ENCODE results near the gene MFAP1.
"Not testable (repeated sequence)": the region's sequence is repeated elsewhere in the genome, so short reads cannot be mapped to it uniquely, and the experiment has no call there.

The MFAP1 gene

DNA sequence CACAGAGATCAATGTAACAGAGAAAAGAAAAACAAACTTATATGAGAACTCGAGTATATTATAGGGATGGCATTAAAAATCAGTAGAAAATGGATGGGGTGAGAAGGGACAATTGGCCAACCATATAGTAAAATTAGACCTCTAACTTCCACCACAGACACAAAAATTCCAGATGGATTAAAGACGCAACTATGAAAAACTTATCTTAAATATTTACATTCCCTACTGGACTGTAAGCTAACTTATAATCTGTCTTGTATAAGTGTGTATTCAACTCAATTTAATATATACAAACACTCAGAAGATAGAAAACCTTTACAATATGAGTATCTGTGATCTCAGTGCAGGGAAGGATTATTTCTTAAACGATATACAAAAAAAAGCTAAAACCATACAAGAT is 3.0 kb downstream of the MFAP1 start:
- DNase-seq: no peak

DNA sequence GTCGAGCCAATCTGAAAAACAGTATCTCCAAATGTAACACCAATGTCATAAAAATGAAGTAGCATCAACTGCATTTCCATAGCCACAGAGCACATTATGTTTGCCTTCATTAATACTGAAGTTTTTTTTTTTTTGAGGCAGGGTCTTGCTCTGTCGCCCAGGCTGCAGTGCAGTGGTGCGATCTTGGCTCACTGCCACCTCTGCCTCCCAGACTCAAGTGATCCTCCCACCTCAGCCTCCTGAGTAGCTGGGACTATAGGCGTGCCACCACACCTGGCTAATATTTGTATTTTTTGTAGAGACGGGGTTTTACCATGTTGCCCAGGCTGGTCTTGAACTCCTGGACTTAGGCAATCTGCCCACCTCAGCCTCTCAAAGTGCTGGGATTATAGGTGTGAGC is 9.4 kb downstream of the MFAP1 start:
- not testable (repeated sequence) for DNase-seq

DNA sequence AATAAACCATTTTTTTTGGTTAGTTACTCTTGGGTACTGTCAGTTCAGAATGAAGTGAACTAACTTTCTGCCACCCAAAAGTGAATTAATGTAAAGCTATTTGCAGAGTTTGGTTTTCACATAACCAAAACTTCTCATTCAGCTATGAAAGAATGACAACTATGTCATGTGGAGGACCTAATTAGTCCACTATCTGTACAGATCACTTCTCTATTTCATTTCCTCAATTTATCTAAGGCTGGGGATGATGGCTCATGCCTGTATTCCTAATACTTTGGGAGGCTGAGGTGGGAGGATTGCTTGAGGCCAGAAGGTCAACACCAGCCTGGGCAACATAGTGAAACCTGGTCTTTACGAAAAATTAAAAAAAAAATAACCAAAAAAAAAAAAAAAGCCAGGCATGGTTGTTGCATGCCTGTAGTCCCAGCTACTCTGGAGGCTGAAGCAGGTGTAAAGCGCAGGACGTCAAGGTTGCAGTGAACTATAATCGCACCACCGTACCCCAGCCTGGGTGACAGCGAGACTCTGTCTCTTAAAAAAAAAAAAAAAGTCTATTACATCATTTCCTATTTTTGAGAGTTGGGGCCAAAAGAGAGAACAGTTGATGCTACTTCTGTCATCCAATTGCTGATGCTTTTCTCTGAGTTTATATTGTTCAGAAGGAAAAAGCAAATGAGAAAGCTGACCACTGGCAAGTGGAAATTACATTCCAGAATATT is 15.4 kb downstream of the MFAP1 start:
- no peak for DNase-seq

DNA sequence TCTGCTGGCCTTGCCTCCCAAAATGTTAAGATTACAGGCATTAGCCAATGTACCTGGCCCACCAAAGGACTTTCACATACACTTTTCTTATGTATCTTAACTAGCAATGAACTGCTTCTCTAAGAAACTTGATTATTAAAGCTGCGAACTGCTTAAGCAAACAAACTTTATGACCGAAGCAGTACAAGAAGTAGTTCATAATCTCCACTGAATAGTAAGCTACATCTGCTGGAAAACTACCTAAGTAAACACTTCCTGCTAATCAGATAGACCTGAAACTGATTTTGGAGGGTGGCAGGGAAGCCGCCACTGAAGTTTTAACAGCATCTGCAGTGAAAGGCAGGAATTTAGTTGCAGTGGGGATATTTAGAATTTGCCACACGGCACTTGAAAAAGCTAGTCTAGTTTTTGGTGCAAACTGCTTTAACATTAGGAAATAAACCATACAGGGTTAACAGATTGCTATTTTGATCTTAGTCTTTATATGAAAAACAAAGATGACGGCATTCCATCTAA is 16.0 kb downstream of the MFAP1 start:
- DNase-seq: no peak

DNA sequence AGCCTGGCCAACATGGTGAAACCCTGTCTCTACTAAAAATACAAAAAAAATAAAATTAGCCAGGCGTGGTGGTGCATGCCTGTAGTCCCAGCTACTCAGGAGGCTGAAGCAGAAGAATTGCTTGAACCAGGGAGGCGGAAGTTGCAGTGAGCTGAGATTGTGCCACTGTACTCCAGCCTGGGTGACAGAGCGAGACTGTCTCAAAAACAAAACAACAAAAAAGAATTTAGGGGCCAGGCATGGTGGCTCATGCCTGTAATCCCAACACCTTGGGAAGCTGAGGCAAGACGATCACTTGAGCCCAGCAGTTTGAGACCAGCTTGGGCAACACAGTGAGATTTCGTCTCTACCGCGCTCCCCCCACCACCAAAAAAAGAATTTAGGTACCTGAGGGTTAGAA is 21.8 kb downstream of the MFAP1 start:
- DNase-seq: not testable (repeated sequence)

DNA sequence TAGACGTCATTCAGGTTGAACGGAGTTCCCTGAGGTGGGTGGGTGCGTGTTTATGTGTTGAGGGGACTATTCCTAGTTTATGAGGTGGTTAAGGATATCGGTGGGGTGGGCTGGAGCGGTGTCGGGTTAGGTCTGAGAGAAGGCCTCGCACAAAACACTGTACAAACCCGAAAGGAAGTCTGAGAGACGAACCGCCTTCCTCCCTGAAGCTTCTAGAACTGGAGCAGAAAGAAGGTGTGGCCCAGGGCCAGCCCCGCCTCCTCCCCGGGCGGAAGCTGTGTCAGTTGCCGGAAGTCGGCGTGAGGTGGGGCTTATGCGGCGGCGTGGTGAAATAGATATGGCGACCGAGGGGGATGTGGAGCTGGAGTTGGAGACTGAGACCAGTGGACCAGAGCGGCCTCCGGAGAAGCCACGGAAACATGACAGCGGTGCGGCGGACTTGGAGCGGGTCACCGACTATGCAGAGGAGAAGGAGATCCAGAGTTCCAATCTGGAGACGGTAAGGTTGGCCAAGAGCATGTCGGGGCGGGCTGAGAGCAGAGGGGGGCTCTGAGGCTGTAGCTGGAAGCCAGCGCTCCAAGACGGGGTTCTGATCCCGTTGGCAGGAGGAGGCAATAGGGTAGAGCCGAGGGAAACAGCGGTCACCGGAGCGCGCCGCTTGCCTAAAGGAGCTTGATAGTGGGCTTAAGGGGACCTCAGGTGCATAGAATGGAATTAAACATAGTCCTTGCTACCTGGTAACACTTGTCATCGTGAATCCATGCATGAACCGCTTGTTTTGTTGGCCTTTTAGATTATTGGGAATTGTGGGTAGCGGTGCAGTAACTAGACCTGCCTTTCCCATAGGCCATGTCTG is 24.0 kb downstream of the MFAP1 start, which contains the start of gene HYPK:
Gene HYPK (plus strand): TSS at position 314 of the 856 bp plus-strand sequence. CDS start 24 bp downstream, at position 338.
- DNase-seq: peak; percentile 94

DNA sequence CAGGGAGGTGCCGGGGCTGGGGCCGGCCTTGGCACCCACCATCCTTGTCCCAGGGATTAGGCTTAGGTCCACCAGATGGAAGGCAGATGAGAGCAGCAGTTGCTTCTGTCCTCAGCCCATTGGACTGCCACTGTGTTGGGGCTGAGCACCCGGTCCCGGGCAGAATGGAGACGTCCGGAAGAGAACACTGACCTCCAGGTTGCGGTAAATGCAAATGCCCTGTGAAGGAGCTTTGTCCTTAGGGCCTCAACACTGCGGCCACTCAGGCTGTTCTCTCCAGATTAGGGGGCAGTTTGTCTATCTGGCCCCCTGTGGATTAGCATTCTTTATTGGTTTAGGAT is 24.6 kb downstream of the MFAP1 start, which contains the start of gene SERINC4:
Gene SERINC4 (minus strand): TSS at position 276 of the 341 bp plus-strand sequence. CDS start 234 bp downstream, at position 42.
- no peak for DNase-seq

DNA sequence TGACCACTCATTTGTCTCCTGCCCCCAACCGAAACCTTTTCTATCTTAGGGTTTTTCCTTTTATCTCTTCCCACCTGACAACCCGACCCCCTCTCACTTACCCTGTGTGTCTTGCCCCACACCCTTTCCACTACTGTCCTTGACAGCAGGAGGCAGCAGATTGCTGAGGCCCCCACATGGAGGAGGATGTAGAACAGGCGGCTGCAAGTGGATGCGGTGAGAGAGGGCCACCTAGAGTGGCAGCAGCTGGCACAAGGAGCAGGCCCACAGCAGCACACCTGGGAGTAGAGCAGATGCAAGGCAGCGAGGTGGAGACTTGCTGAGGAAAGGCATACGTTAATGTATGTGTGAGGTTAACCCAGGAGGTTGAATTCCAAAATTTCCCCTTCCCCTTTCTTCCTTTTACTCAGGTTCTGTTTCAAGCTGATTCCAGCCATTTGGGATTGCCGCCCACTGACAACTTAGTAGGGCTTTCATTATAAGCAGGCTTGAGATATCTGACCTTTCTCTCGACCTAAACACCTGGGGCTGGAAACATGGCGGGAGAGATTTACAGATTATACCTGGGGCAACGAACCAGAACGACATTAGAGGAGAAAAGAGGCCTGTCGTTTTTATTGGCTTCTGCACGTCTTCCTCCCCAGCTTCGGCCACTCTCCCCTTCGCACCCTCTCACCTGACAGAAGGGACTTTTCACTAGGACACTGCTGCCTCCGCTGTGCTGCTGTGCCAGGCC is 25.1 kb downstream of the MFAP1 start:
- no peak for DNase-seq

DNA sequence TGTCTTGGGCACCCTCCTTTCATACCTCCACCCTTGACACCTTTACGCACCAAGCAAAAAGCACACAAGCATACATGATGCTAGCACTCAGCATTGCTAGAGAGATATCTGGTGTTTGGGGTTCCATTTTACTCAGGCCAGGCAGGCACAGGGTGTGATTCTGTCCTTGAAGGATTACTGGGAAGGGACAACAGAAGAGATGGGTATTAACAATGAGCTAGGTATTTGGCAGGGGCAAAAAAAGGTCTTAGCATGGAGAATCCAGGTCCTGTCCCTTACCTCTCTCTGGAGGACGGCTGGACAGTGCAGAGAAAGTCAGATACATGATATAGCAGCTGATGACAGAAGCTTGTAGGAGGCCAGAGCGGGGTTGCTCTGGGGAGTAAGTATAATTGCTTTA is 27.9 kb downstream of the MFAP1 start:
- DNase-seq: no peak

DNA sequence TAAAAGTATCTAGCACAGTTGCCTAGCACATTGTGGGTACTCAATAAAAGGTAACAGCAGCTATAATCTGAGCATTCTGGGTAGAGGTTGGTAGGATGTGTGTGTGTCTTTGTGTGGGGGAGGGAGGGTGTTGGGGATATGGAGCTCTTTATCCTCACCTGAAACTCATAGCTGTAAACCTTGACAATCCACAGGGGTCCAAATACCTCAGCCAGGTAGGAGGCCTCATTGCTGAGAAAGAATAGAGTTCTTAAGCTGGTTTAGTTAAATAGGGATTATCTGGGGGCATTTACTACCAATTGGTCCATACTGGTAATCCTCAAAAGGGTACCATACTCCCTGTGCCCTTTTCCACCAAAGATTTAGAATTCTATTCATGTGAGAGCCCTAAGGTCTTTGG is 28.5 kb downstream of the MFAP1 start:
- DNase-seq: no peak

DNA sequence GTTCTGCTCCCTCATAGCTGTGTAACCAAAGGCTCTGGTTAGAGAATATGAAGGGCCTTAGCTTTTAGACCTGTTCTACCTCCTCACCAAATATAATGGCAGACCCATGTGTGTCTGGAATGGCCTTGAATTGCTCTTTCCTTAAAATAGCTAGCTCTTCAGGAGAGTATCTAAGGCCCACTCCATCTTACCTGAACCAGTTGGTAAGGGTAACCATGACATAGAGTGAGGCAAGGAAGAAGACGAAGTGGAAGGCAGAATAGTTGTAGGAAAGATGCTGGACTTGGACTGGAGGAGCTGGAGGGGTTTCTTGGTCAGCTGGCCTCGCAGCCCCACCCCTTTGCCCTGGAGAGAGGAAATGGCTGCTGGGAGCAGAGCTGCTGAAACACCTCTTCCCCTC is 29.3 kb downstream of the MFAP1 start:
- no peak for DNase-seq

DNA sequence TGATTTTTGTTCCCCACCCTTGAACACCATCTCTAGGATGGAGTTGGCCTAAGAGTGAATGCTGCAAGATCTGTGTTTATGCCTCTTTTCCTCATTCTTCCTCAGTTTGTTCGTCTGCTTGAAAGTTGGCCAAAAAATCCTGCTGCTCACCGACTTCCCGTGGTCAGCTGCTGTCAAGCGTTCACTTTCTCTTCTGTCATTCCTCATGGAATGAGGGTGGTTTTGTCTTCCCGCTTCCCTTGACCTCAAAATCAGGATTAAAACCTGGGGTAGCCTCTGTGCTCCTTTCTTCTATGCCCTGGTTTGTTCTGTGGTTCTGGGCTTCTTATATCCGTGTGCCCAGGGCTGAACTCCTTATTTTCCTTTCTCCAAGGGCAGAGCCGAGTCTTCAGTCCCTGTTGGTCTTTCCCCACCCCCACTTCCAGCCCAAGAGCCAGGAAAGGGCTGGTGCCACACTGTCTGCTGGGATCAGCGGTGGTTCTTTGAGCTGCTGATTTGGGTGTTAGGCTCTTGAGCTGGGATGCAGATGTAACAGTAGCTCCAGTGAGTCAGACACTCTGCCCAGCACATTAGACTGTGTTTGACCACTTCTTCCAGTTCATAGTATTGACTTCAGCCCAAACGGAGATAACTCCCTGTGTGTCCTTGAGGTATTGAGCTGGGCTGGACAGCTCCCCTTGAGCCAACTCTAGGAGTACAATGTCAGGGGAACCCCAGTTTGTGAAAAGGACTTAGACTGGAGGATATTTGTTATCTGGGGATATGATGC is 30.0 kb downstream of the MFAP1 start:
- no peak for DNase-seq

DNA sequence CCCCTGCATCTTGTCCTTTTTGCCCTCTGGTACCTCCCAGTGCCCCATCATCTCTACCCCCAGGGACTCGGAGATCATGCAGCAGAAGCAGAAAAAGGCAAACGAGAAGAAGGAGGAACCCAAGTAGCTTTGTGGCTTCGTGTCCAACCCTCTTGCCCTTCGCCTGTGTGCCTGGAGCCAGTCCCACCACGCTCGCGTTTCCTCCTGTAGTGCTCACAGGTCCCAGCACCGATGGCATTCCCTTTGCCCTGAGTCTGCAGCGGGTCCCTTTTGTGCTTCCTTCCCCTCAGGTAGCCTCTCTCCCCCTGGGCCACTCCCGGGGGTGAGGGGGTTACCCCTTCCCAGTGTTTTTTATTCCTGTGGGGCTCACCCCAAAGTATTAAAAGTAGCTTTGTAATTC is 30.8 kb downstream of the MFAP1 start:
- DNase-seq: no peak

DNA sequence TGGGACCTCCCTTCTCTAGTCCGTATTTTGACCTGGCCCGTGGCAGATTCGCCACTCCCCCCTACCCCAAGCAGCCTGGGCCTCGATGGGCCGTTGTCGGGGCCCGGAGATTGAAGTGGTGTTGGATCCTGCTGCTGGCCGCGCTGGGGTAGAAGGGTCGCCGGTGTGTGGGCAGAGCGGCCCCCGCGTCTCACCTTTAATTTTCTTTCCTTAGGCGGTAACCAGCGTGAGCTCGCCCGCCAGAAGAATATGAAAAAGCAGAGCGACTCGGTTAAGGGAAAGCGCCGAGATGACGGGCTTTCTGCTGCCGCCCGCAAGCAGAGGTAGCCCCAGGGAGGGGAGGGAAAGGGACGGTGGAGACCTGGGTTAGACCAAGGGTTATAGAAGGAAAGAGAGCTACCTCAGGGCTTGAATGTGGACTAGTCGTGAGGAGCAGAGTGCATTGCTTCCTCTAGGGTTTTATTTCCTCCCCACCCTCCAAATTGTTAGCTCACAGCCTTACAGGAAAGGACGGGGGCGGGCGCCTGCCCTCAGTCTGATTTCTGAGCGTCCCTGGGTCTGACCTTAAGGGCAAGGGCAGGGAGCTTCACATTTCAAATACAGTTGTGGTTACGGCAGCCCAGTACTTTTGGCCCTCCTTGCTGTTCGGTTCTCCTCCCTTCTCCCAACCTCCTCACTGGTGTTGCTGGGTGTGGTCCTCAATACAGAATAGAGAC is 31.6 kb downstream of the MFAP1 start:
- DNase-seq: peak; percentile 42

DNA sequence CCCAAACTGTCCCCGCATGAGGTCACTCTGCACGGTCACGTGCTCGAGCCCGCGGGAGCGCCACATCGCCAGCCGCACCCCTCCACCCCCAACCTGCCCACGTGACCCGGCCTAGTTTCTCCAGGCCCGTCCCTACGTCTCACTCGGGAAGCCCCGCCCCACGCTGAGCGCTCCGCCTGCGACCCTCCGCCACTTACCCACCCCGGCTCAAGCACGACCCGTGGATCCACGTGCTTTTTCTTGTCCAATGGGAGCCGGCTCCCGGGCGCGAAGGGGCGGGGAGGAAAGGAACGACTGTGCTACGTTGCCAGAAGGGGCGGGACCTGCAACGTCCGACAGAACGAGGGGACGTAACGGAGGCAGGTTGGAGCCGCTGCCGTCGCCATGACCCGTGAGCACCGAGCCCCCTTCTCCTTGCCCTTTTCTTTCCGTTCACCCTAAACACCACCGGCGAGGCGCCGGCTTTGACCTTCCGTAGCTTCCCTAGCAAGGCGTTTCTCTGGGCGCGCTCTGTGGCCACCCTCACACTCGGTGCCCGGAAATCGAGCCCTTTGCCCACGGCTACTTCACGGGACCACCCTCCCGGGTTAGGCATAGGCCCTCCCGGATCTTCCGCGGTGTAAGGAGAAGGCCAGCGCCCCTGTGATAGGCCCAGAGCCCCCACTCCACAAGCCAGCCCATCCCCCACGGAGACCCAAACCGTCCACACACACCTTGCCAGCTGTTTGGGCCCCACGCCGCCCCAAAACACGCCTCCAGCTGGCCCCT is 32.3 kb downstream of the MFAP1 start, which contains the start of gene SERF2:
Gene SERF2 (plus strand): TSS at position 328 of the 768 bp plus-strand sequence. CDS start 57 bp downstream, at position 385.
- DNase-seq: peak; percentile 100

DNA sequence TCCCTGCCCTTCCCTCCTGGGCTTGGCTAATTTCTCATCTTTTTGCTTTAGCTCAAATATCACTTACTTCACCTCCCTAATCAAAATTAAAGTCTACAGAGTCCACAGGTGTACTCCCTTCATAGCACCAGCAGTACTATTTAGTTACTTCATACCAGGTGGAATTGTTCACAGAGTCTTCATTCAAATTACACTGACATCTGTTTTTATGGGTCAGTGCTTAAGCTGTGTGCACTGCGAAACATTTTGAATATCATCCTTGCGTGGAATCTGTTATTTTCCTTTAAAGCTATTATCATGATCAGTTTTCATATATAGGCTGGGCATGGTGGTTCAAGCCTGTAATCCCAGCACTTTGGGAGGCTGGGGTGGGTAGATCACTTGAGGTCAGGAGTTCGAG is 35.1 kb downstream of the MFAP1 start:
- no peak for DNase-seq

DNA sequence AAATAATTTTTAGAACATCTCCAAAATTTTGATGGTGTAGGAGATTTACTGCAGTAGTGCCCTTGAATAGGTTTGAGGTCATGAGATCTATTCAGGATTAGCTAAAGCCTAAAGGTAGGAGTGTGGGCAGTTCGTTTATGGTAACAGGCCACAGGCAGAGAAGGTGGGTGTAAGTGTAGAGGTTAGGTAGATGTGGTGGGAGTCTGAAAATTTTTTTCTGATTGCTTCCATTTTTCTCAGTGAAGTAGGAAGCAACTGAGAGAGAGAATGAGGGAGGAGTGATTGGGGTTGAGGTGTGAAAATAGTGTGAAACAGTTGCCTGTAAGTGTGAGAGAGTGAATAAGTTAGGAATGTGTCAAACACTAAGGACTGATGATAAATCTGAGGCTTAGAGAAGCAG is 45.5 kb downstream of the MFAP1 start:
- DNase-seq: no peak

DNA sequence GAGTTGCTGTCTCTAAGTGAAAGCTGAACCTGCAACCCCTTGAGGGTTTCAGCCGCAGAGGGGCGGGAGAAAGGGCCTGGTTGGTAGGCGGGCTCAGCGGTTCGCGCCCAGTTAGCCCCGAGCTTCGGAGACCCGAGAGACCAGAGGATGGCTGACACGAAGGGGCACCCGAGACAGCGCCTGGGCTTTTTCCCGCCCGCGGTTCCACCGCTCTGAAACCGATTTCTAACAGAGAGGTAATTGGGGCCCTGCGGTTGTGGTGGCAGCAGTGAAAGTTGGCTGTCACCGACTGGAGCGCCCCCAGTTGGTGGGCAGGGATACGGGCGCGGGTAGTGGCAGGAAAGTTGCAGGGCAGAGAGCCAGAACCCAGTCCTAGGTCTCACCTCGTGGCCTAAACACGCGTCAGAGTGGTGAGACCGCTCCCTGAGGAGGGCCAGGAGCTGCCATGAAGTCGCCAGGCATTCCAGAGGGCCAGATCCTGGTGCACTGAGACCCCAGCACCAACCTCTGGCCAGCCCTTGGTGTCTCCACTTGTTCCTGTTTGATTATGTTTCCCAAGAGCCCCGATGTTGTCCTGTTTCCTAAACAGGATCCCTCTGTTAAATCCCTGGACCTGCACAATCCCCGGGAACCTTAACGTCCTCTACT is 47.1 kb downstream of the MFAP1 start:
- peak; percentile 93 for DNase-seq

DNA sequence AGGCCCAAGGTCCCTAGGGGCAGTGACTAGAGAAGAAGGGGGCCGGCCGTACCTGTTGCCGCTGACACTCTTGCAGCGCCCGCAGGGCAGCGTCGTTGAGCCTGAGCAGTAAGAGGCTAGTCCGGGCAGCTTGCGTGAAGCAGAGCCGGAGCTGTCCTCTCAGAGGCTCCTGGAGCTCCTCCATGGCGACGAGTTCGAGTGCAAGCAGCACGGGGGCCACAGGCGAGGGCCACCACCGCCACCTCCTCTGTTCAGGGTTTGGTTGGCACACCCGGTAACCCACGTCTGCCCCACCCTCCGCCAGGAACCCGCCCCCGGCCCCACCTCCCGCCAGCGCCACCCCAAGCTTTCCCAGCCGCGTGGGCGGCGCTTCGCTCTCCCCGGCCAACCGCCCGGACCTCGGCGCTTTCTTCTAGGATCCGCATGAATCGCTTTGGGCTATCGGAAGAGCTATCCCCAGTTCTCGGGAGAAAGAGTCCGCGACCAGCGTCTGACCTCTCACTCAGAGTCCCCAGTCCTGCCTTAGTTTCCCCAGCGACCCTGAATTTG is 47.7 kb downstream of the MFAP1 start, which contains the start of gene ELL3:
Gene ELL3 (minus strand): TSS at position 249 of the 549 bp plus-strand sequence. CDS start 65 bp downstream, at position 184.
- DNase-seq: peak; percentile 87

Data from stimulated activated CD4-positive, alpha-beta T cell treated with anti-CD3 and anti-CD28 coated beads, Interleukin-15, amount 100 ng/mL, for 24 hours (primary cell).